NB4 (cell line): ENCODE results near the gene APOL3.
"Not testable (repeated sequence)": the region's sequence is repeated elsewhere in the genome, so short reads cannot be mapped to it uniquely, and the experiment has no call there.

Experiments used
- DNase-seq: peaks from one replicate; pipeline ENCODE4 v3.0.0; 2010; ENCODE audit warnings: low read depth
- H3K4me3 ChIP-seq: one replicate; pipeline ENCODE4 v1.5.1; 2011; ENCODE audit warnings: mild to moderate bottlenecking, low read depth, low read length, moderate library complexity
- CTCF ChIP-seq: IDR thresholded peaks from one replicate; pipeline ENCODE4 v1.5.1; 2012; ENCODE audit warnings: low read depth, low read length
- MAX ChIP-seq: IDR thresholded peaks from 2 replicates; pipeline ENCODE4 v1.6.1; 2011; ENCODE audit warnings: low read depth, low read length
- MYC ChIP-seq: IDR thresholded peaks from 2 replicates; pipeline ENCODE4 v1.6.1; 2011; ENCODE audit warnings: low read depth, low read length
- POLR2A ChIP-seq: IDR thresholded peaks from 2 replicates; pipeline ENCODE4 v1.6.1; 2011; ENCODE audit warnings: mild to moderate bottlenecking; ENCODE audit not compliant: insufficient read length; ENCODE audit errors: extremely low read depth

APOL3 gene

DNA sequence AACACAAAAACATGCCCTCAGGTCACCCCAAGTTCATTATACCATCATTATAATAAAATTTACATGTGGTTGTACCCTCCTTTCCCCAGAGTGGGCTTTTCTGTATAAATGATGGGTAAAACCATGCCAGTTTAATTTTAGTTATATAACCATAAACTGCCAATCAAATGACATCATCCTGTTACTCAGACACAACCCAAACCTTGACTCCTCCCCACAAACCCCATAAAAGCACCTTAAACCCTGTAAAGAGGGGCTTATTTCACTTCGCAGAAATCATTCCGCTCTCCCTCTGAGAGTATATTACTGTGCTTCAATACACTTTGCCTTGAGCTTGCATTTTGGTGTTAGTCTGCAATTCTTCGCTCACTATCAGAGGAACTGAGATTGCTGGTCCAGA lies 5.5 kb upstream of the APOL3 start:
- DNase-seq = no peak
- TF ChIP-seq MYC (no peak), CTCF (no peak)
- H3K4me3 ChIP-seq = no peak overlapping the region

- no peak for TF ChIP-seq CTCF
- TF ChIP-seq MAX = no peak
- TF ChIP-seq POLR2A = no peak
- TF ChIP-seq MYC = no peak
- no peak overlapping the region for H3K4me3 ChIP-seq
- no peak for DNase-seq
These were observed 4.6 kb upstream of the APOL3 start for GRCh38 chr22:36165141-36165540.

GRCh38 chr22:36164621-36165020 lies 4.1 kb upstream of the APOL3 start:
- TF ChIP-seq MAX (no peak), MYC (no peak), POLR2A (no peak), CTCF (no peak)
- H3K4me3 ChIP-seq = no peak overlapping the region
- DNase-seq = peak; percentile 10

- no peak for TF ChIP-seq POLR2A
- no peak for TF ChIP-seq MAX
- no peak for TF ChIP-seq MYC
- TF ChIP-seq CTCF = no peak
- DNase-seq = no peak
- no peak overlapping the region for H3K4me3 ChIP-seq
These were observed 2.9 kb upstream of the APOL3 start for GRCh38 chr22:36163497-36163896.

- H3K4me3 ChIP-seq = no peak overlapping the region
- TF ChIP-seq CTCF = no peak
- no peak for TF ChIP-seq MYC
- TF ChIP-seq POLR2A = no peak
- no peak for TF ChIP-seq MAX
- peak; percentile 23 for DNase-seq
These were observed 1.8 kb upstream of the APOL3 start for GRCh38 chr22:36162127-36163034.

GRCh38 chr22:36161793-36162126 lies 1.2 kb upstream of the APOL3 start:
- not testable (repeated sequence) for DNase-seq, H3K4me3 ChIP-seq
